HEK293 (cell line): ENCODE data around the gene EZH2.

Experiments
- GLIS1 ChIP-seq: fragments of 450-650 bp; formaldehyde crosslinking; IDR thresholded peaks from 2 replicates; pipeline ENCODE4 v1.5.1; 2016; ENCODE audit warnings: missing biosample characterization, missing genetic modification characterization
- GLIS2 ChIP-seq: fragments of 450-650 bp; formaldehyde crosslinking; IDR thresholded peaks from 2 replicates; pipeline ENCODE4 v1.5.1; 2016; ENCODE audit warnings: missing biosample characterization, missing genetic modification characterization
- HOXC10 ChIP-seq: sonication (generic); formaldehyde crosslinking; IDR thresholded peaks from 2 replicates; pipeline ENCODE4 v1.8.1; 2023; ENCODE audit warnings: mild to moderate bottlenecking, missing genetic modification reagents
- IKZF3 ChIP-seq: fragments of 450-650 bp; IDR thresholded peaks from 2 replicates; pipeline ENCODE4 v1.5.0; 2018; ENCODE audit warnings: missing biosample characterization, mild to moderate bottlenecking, missing genetic modification characterization, moderate library complexity
- KLF16 ChIP-seq: fragments of 450-650 bp; formaldehyde crosslinking; IDR thresholded peaks from 2 replicates; pipeline ENCODE4 v1.5.1; 2017; ENCODE audit warnings: missing biosample characterization, missing genetic modification characterization
- KLF8 ChIP-seq: fragments of 450-650 bp; formaldehyde crosslinking; IDR thresholded peaks from 2 replicates; pipeline ENCODE4 v1.5.1; 2016; ENCODE audit warnings: missing biosample characterization, missing genetic modification characterization
- OVOL3 ChIP-seq: fragments of 450-650 bp; formaldehyde crosslinking; IDR thresholded peaks from 2 replicates; pipeline ENCODE4 v1.5.1; 2016; ENCODE audit warnings: missing biosample characterization, missing genetic modification characterization
- PATZ1 ChIP-seq: fragments of 450-650 bp; formaldehyde crosslinking; IDR thresholded peaks from 2 replicates; pipeline ENCODE4 v1.5.1; 2016; ENCODE audit warnings: missing biosample characterization, missing genetic modification characterization
- ZBTB20 ChIP-seq: fragments of 450-650 bp; formaldehyde crosslinking; IDR thresholded peaks from 2 replicates; pipeline ENCODE4 v1.5.1; 2016; ENCODE audit warnings: missing biosample characterization, missing genetic modification characterization
- ZBTB21 ChIP-seq: fragments of 450-650 bp; formaldehyde crosslinking; IDR thresholded peaks from 2 replicates; pipeline ENCODE4 v1.5.1; 2017; ENCODE audit warnings: missing biosample characterization, missing genetic modification characterization
- ZBTB48 ChIP-seq: fragments of 450-650 bp; formaldehyde crosslinking; IDR thresholded peaks from 2 replicates; pipeline ENCODE4 v1.5.1; 2016; ENCODE audit warnings: missing biosample characterization, missing genetic modification characterization
- ZBTB6 ChIP-seq: fragments of 450-650 bp; formaldehyde crosslinking; IDR thresholded peaks from 2 replicates; pipeline ENCODE4 v1.5.1; 2017; ENCODE audit warnings: missing biosample characterization, missing genetic modification characterization
- ZBTB7A ChIP-seq: fragments of 450-650 bp; formaldehyde crosslinking; IDR thresholded peaks from 2 replicates; pipeline ENCODE4 v1.5.1; 2016; ENCODE audit warnings: low read depth, missing biosample characterization, missing genetic modification characterization
- ZFHX2 ChIP-seq: fragments of 450-650 bp; formaldehyde crosslinking; conservative IDR thresholded peaks from 2 replicates; pipeline ENCODE4 v1.5.1; 2016; ENCODE audit warnings: missing biosample characterization, missing genetic modification characterization
- ZNF10 ChIP-seq: fragments of 450-650 bp; formaldehyde crosslinking; IDR thresholded peaks from 2 replicates; pipeline ENCODE4 v1.5.1; 2017; ENCODE audit warnings: missing biosample characterization, missing genetic modification characterization
- ZNF132 ChIP-seq: fragments of 450-650 bp; formaldehyde crosslinking; IDR thresholded peaks from 2 replicates; pipeline ENCODE4 v1.5.1; 2017; ENCODE audit warnings: missing biosample characterization, missing genetic modification characterization, borderline replicate concordance
- ZNF146 ChIP-seq: fragments of 450-650 bp; formaldehyde crosslinking; IDR thresholded peaks from 2 replicates; pipeline ENCODE4 v1.5.1; 2016; ENCODE audit warnings: missing biosample characterization, missing genetic modification characterization
- ZNF174 ChIP-seq: fragments of 450-650 bp; formaldehyde crosslinking; IDR thresholded peaks from 2 replicates; pipeline ENCODE4 v1.5.0; 2017; ENCODE audit warnings: missing biosample characterization, mild to moderate bottlenecking, missing genetic modification characterization
- ZNF302 ChIP-seq: fragments of 450-650 bp; formaldehyde crosslinking; IDR thresholded peaks from 2 replicates; pipeline ENCODE4 v1.5.1; 2016; ENCODE audit warnings: missing biosample characterization, missing genetic modification characterization, low read depth
- ZNF311 ChIP-seq: fragments of 450-650 bp; formaldehyde crosslinking; IDR thresholded peaks from 2 replicates; pipeline ENCODE4 v1.5.1; 2017; ENCODE audit warnings: missing biosample characterization, missing genetic modification characterization, borderline replicate concordance
- ZNF341 ChIP-seq: fragments of 450-650 bp; formaldehyde crosslinking; IDR thresholded peaks from 2 replicates; pipeline ENCODE4; 2016; ENCODE audit warnings: low read depth, missing biosample characterization, missing genetic modification characterization
- ZNF394 ChIP-seq: fragments of 450-650 bp; formaldehyde crosslinking; IDR thresholded peaks from 2 replicates; pipeline ENCODE4 v1.5.1; 2016; ENCODE audit warnings: missing biosample characterization, missing genetic modification characterization, mild to moderate bottlenecking, moderate library complexity, borderline replicate concordance
- ZNF426 ChIP-seq: fragments of 450-650 bp; formaldehyde crosslinking; IDR thresholded peaks from 2 replicates; pipeline ENCODE4 v1.5.1; 2017; ENCODE audit warnings: missing biosample characterization, missing genetic modification characterization, mild to moderate bottlenecking, inconsistent platforms, moderate library complexity
- ZNF449 ChIP-seq: fragments of 450-650 bp; formaldehyde crosslinking; IDR thresholded peaks from 2 replicates; pipeline ENCODE4 v1.5.1; 2017; ENCODE audit warnings: missing biosample characterization, mild to moderate bottlenecking, missing genetic modification characterization, moderate library complexity
- ZNF580 ChIP-seq: fragments of 450-650 bp; formaldehyde crosslinking; IDR thresholded peaks from 2 replicates; pipeline ENCODE4 v1.5.1; 2016; ENCODE audit warnings: missing biosample characterization, missing genetic modification characterization
- ZNF621 ChIP-seq: fragments of 450-650 bp; formaldehyde crosslinking; IDR thresholded peaks from 2 replicates; pipeline ENCODE4 v1.5.1; 2017; ENCODE audit warnings: missing biosample characterization, missing genetic modification characterization
- ZNF639 ChIP-seq: fragments of 450-650 bp; formaldehyde crosslinking; IDR thresholded peaks from 2 replicates; pipeline ENCODE4 v1.5.1; 2016; ENCODE audit warnings: missing biosample characterization, missing genetic modification characterization
- ZNF843 ChIP-seq: fragments of 450-650 bp; formaldehyde crosslinking; IDR thresholded peaks from 2 replicates; pipeline ENCODE4 v1.5.1; 2016; ENCODE audit warnings: missing biosample characterization, missing genetic modification characterization
- TF ChIP-seq, protein P1 (sequence below): fragments of 450-650 bp; formaldehyde crosslinking; IDR thresholded peaks from 2 replicates; pipeline ENCODE4 v1.5.1; 2016; ENCODE audit warnings: missing biosample characterization, missing genetic modification characterization
- TF ChIP-seq, protein P2 (sequence below): fragments of 450-650 bp; IDR thresholded peaks from 2 replicates; pipeline ENCODE4 v1.5.1; 2018; ENCODE audit warnings: missing biosample characterization, mild to moderate bottlenecking, missing genetic modification characterization

The EZH2 gene

DNA sequence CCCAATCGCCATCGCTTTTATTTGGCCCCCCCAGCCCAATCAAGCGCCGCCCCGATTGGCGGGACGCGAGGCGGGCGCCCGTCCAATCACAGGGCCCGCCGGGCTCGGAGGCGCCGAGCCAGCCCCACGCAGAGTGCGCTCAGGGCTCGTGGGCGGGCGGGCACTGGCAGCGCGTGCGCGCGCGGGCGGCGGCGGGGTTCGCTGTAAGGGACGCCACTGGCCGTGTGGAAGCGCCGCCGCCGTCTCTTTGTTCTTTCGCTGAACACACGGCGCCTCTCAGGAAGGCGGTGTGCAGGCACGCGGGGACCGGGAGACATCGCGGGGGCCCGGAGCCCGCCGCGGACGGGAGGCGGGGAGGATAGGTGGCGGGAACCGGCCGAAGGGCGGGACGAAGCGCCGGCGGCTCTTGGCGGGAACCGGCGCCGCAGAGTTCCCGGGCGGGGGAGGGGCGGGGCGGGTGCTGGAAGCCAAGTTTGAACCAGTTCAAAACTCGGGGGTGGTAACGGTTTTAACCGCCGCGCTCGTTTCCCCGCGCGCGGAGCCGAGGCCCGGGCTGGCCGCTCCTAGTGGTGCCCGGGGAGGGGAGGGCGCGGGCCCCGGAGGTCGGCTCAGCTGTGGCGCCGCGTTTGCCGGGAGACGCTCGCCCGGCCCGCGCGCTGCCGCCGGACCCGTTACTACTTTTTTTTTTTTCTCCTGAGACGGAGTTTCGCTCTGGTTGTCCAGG, 370 bp upstream of the EZH2 start (continued):
- TF ChIP-seq ZBTB7A, result peak; percentile 49; the same call in 1 of the 2 replicates
- TF ChIP-seq ZNF174, result no peak
- no peak for TF ChIP-seq OVOL3 (tag by site-specific recombination)
- no peak for TF ChIP-seq ZNF426
- no peak for TF ChIP-seq ZNF132 (tag by site-specific recombination)
- TF ChIP-seq GLIS1, result peak; percentile 68
- peak; percentile 86 for TF ChIP-seq ZNF341 (tag by site-specific recombination)
- TF ChIP-seq ZNF10 (tag by site-specific recombination), result no peak
- TF ChIP-seq, protein P1, sequence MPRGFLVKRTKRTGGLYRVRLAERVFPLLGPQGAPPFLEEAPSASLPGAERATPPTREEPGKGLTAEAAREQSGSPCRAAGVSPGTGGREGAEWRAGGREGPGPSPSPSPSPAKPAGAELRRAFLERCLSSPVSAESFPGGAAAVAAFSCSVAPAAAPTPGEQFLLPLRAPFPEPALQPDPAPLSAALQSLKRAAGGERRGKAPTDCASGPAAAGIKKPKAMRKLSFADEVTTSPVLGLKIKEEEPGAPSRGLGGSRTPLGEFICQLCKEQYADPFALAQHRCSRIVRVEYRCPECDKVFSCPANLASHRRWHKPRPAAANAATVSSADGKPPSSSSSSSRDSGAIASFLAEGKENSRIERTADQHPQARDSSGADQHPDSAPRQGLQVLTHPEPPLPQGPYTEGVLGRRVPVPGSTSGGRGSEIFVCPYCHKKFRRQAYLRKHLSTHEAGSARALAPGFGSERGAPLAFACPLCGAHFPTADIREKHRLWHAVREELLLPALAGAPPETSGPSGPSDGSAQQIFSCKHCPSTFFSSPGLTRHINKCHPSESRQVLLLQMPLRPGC, result peak; percentile 88
- TF ChIP-seq ZBTB20 (tag by site-specific recombination), result peak; percentile 95
- peak; percentile 97 for TF ChIP-seq HOXC10 (CRISPR knock-in tag)
- no peak for TF ChIP-seq ZNF639 (tag by site-specific recombination)
- TF ChIP-seq ZNF302 (tag by site-specific recombination), result no peak
- TF ChIP-seq ZNF580, result peak; percentile 71
- TF ChIP-seq IKZF3 (tag by site-specific recombination), result peak; percentile 60; the same call in 1 of the 2 replicates
- TF ChIP-seq ZBTB21 (tag by site-specific recombination), result 0 out of 2 replicates have a peak, but pooled peaks have one; percentile 12
- 0 out of 2 replicates have a peak, but pooled peaks have one; percentile 19 for TF ChIP-seq ZNF394 (tag by site-specific recombination)
- peak; percentile 97 for TF ChIP-seq KLF8 (tag by site-specific recombination)
- TF ChIP-seq ZNF449 (tag by site-specific recombination), result peak; percentile 30; the same call in 1 of the 2 replicates
- TF ChIP-seq ZBTB48, result peak; percentile 89
- TF ChIP-seq GLIS2 (tag by site-specific recombination), result peak; percentile 88
- peak; percentile 92 for TF ChIP-seq PATZ1 (tag by site-specific recombination)
- TF ChIP-seq ZNF146 (tag by site-specific recombination), result peak; percentile 33; the same call in 1 of the 2 replicates
- TF ChIP-seq ZNF621 (tag by site-specific recombination), result no peak
- peak; percentile 11; the same call in 1 of the 2 replicates for TF ChIP-seq ZNF843 (tag by site-specific recombination)
- TF ChIP-seq, protein P2, sequence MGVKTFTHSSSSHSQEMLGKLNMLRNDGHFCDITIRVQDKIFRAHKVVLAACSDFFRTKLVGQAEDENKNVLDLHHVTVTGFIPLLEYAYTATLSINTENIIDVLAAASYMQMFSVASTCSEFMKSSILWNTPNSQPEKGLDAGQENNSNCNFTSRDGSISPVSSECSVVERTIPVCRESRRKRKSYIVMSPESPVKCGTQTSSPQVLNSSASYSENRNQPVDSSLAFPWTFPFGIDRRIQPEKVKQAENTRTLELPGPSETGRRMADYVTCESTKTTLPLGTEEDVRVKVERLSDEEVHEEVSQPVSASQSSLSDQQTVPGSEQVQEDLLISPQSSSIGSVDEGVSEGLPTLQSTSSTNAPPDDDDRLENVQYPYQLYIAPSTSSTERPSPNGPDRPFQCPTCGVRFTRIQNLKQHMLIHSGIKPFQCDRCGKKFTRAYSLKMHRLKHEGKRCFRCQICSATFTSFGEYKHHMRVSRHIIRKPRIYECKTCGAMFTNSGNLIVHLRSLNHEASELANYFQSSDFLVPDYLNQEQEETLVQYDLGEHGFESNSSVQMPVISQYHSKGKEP (tag by site-specific recombination), result peak; percentile 32; the same call in 1 of the 2 replicates
- TF ChIP-seq ZNF311, result no peak
- peak; percentile 92 for TF ChIP-seq KLF16
- peak; percentile 86 for TF ChIP-seq ZFHX2 (tag by site-specific recombination)
- TF ChIP-seq ZBTB6 (tag by site-specific recombination), result no peak; the same call in 1 of the 2 replicates
